Measurements from ENCODE around the gene GLTPD2. TPM values are rescaled to one million over a fixed set of nuclear protein-coding genes. Genes with fewer than 3 reads are reported as not detected.
"Not testable (repeated sequence)": the region's sequence is repeated elsewhere in the genome, so short reads cannot be mapped to it uniquely, and the experiment has no call there.

GLTPD2 gene
- total RNA-seq, 1 experiment from 2014 or later, result not detected

GRCh38 chr17:4823373-4824089 lies 34.8 kb downstream of the GLTPD2 start:
- ChIA-PET POLR2A (interaction anchor here (0.7 kb wide), 1 partner anchor 63 kb away, joined by 5 read pairs; no protein-coding TSS in a partner anchor), CTCF (interaction anchor here (0.5 kb wide), 1 partner anchor 68 kb away, joined by 6 read pairs; no protein-coding TSS in a partner anchor)
- H3K36me3 ChIP-seq (ENCODE audit: control insufficient read depth, insufficient read depth, low read length), result no peaks in the 10 kb centered on the region
- no peak for TF ChIP-seq TCF7L2 (IDR thresholded peaks at IDR 0.05; ENCODE audit: low read depth, low read length)
- no peak for TF ChIP-seq REST (IDR thresholded peaks at IDR 0.05; ENCODE audit: insufficient read depth in 1 of 2, low read depth in 2 of 2, low read length in 1 of 2)
- no peak for TF ChIP-seq CTCF (IDR thresholded peaks at IDR 0.05)
- TF ChIP-seq POLR2AphosphoS5 (IDR thresholded peaks at IDR 0.05; ENCODE audit: low read depth, low read length), result no peak
- no peak for TF ChIP-seq SIN3A (IDR thresholded peaks at IDR 0.05; ENCODE audit: borderline replicate concordance, insufficient read depth, low read depth, low read length)
- H3K27me3 ChIP-seq (ENCODE audit: control insufficient read depth, insufficient read depth, low read length), result no peaks in the 10 kb centered on the region
- H3K9me3 ChIP-seq (ENCODE audit: control insufficient read depth, insufficient read depth, low read depth, low read length), result no peaks in the 10 kb centered on the region
- in situ Hi-C loops (cut with HindIII; ENCODE audit: low pct_unique_long_range_greater_than_20kb, low sequenced_read_pairs) (no loop called here), intact Hi-C loops (cut with micrococcal nuclease; ENCODE audit: unreplicated experiment) (no loop called here)
- peak; percentile 42; the same call in 1 of the 2 replicates for ATAC-seq
- no peak overlapping the region for H3K4me3 ChIP-seq (ENCODE audit: low read depth in 2 of 2, low read length in 2 of 2)
- no peaks in the 10 kb centered on the region for H3K4me1 ChIP-seq (ENCODE audit: control insufficient read depth, insufficient read depth, low read length)
- no TSS peak for BruUV-seq (replicated peaks)
- no peak for DNase-seq (ENCODE audit: low read depth, low spot score)
- no peak overlapping the region for H3K27ac ChIP-seq (ENCODE audit: low read length)

GRCh38 chr17:4827399-4827798 lies 38.6 kb downstream of the GLTPD2 start:
- no peak for ATAC-seq
- DNase-seq (ENCODE audit: low read depth, low spot score), result no peak
- no peaks in the 10 kb centered on the region for H3K4me1 ChIP-seq (ENCODE audit: control insufficient read depth, insufficient read depth, low read length)
- TF ChIP-seq REST (IDR thresholded peaks at IDR 0.05; ENCODE audit: insufficient read depth in 1 of 2, low read depth in 2 of 2, low read length in 1 of 2), result no peak
- no peaks in the 10 kb centered on the region for H3K36me3 ChIP-seq (ENCODE audit: control insufficient read depth, insufficient read depth, low read length)
- POLR2A ChIA-PET, result no interaction called here
- no peaks in the 10 kb centered on the region for H3K27me3 ChIP-seq (ENCODE audit: control insufficient read depth, insufficient read depth, low read length)
- BruUV-seq (replicated peaks), result no TSS peak
- in situ Hi-C loops (cut with HindIII; ENCODE audit: low pct_unique_long_range_greater_than_20kb, low sequenced_read_pairs), result no loop called here
- no peak overlapping the region for H3K27ac ChIP-seq (ENCODE audit: low read length)
- intact Hi-C loops (cut with micrococcal nuclease; ENCODE audit: unreplicated experiment), result no loop called here
- H3K9me3 ChIP-seq (ENCODE audit: control insufficient read depth, insufficient read depth, low read depth, low read length), result no peaks in the 10 kb centered on the region
- no peak overlapping the region for H3K4me3 ChIP-seq (ENCODE audit: low read depth in 2 of 2, low read length in 2 of 2)
- CTCF ChIA-PET, result no interaction called here

- H3K9me3 ChIP-seq (ENCODE audit: control insufficient read depth, insufficient read depth, low read depth, low read length); POLR2A ChIA-PET; CTCF ChIA-PET; BruUV-seq (replicated peaks); intact Hi-C loops (cut with micrococcal nuclease; ENCODE audit: unreplicated experiment); in situ Hi-C loops (cut with HindIII; ENCODE audit: low pct_unique_long_range_greater_than_20kb, low sequenced_read_pairs); H3K27me3 ChIP-seq (ENCODE audit: control insufficient read depth, insufficient read depth, low read length); H3K36me3 ChIP-seq (ENCODE audit: control insufficient read depth, insufficient read depth, low read length); DNase-seq (ENCODE audit: low read depth, low spot score); H3K4me1 ChIP-seq (ENCODE audit: control insufficient read depth, insufficient read depth, low read length): not testable (repeated sequence)
- peak; percentile 32; the same call in 1 of the 2 replicates for ATAC-seq
- Histone ChIP-seq H3K27ac (ENCODE audit: low read length) (peak overlapping the region; percentile 81), H3K4me3 (ENCODE audit: low read depth in 2 of 2, low read length in 2 of 2) (peak overlapping the region; percentile 73 to 86)
Measured at GRCh38 chr17:4832829-4833177, 44.0 kb downstream of the GLTPD2 start.

All from Panc1 (cell line).